ENCODE data around the gene WDR77.

WDR77 gene

GRCh38 chr1:111446967-111447892 is 1.8 kb downstream of the WDR77 start:
- Histone ChIP-seq H3F3A (ENCODE audit: insufficient read depth) (no peaks in the 10 kb centered on the region), H3K9me2 (replicated peaks; ENCODE audit: insufficient read depth, low read length) (no peaks in the 10 kb centered on the region), H3K79me2 (ENCODE audit: insufficient read depth, low read length) (peaks cover 70% of the 10 kb centered on the region), H4K20me1 (ENCODE audit: low read depth, low read length) (no peaks in the 10 kb centered on the region; the same call in 1 of the 2 replicates), H3K4me3 (ENCODE audit: insufficient read depth, low read length, poor library complexity, severe bottlenecking) (peak overlapping the region; percentile 98), H3K9ac (ENCODE audit: low read length) (peak overlapping the region; percentile 93), H2AFZ (ENCODE audit: low read depth, low read length, severe bottlenecking) (no peak overlapping the region), H3K27ac (ENCODE audit: low read depth, low read length) (no peak overlapping the region; the same call in 1 of the 2 replicates), H3K4me2 (ENCODE audit: low read depth, low read length, poor library complexity, severe bottlenecking) (peak overlapping the region; percentile 92), H3K9me3 (ENCODE audit: insufficient read depth, low read length) (no peaks in the 10 kb centered on the region), H3K36me3 (ENCODE audit: low read length) (peaks cover 19% of the 10 kb centered on the region; the same call in 1 of the 2 replicates), H3K27me3 (ENCODE audit: low read length) (no peaks in the 10 kb centered on the region)
- no peak for TF ChIP-seq CTCF (IDR thresholded peaks at IDR 0.05; ENCODE audit: insufficient read depth, low read length, poor library complexity, severe bottlenecking)
- TF ChIP-seq EZH2phosphoT487 (conservative IDR thresholded peaks at IDR 0.05; ENCODE audit: low read length): no peak

- no peaks in the 10 kb centered on the region for H3K9me3 ChIP-seq (ENCODE audit: insufficient read depth, low read length)
- peaks cover 20% of the 10 kb centered on the region; the same call in 1 of the 2 replicates for H3K36me3 ChIP-seq (ENCODE audit: low read length)
- no peak for TF ChIP-seq CTCF (IDR thresholded peaks at IDR 0.05; ENCODE audit: insufficient read depth, low read length, poor library complexity, severe bottlenecking)
- no peak for TF ChIP-seq EZH2phosphoT487 (conservative IDR thresholded peaks at IDR 0.05; ENCODE audit: low read length)
- H3K9ac ChIP-seq (ENCODE audit: low read length): no peak overlapping the region
- no peaks in the 10 kb centered on the region; the same call in 1 of the 2 replicates for H4K20me1 ChIP-seq (ENCODE audit: low read depth, low read length)
- H2AFZ ChIP-seq (ENCODE audit: low read depth, low read length, severe bottlenecking): no peak overlapping the region
- no peaks in the 10 kb centered on the region for H3K27me3 ChIP-seq (ENCODE audit: low read length)
- H3K4me2 ChIP-seq (ENCODE audit: low read depth, low read length, poor library complexity, severe bottlenecking): peak overlapping the region; percentile 92
- no peak overlapping the region for H3K27ac ChIP-seq (ENCODE audit: low read depth, low read length)
- no peaks in the 10 kb centered on the region for H3F3A ChIP-seq (ENCODE audit: insufficient read depth)
- no peaks in the 10 kb centered on the region for H3K9me2 ChIP-seq (replicated peaks; ENCODE audit: insufficient read depth, low read length)
- H3K4me3 ChIP-seq (ENCODE audit: insufficient read depth, low read length, poor library complexity, severe bottlenecking): no peak overlapping the region
- peaks cover 64% of the 10 kb centered on the region for H3K79me2 ChIP-seq (ENCODE audit: insufficient read depth, low read length)
Observed at GRCh38 chr1:111446546-111446945, 2.5 kb downstream of the WDR77 start.

DNA sequence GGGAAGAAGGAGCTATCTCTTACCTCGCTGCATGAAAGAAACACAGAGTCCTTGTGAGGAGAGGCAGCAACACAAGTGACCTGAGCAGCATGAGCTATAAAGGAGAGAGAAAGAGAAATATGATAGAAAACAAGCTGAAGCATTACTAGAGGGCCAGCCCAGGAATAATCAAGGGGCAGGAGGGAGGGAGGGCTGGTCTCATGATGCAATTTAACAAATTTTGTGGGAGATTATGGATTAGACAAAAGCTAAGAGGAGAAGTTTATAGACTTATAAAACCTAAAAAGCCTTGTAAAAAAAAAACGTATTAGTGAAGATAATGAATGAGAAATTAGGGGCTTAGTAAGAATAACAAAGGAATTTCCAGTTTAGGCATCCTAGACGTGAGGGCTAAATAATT is 5.0 kb downstream of the WDR77 start:
- Histone ChIP-seq H3K27ac (ENCODE audit: low read depth, low read length) (no peak overlapping the region), H3F3A (ENCODE audit: insufficient read depth) (no peaks in the 10 kb centered on the region), H3K9ac (ENCODE audit: low read length) (no peak overlapping the region), H3K9me2 (replicated peaks; ENCODE audit: insufficient read depth, low read length) (no peaks in the 10 kb centered on the region), H2AFZ (ENCODE audit: low read depth, low read length, severe bottlenecking) (no peak overlapping the region), H3K27me3 (ENCODE audit: low read length) (no peaks in the 10 kb centered on the region), H4K20me1 (ENCODE audit: low read depth, low read length) (no peaks in the 10 kb centered on the region; the same call in 1 of the 2 replicates), H3K9me3 (ENCODE audit: insufficient read depth, low read length) (no peaks in the 10 kb centered on the region), H3K36me3 (ENCODE audit: low read length) (peaks cover 26% of the 10 kb centered on the region), H3K4me2 (ENCODE audit: low read depth, low read length, poor library complexity, severe bottlenecking) (no peak overlapping the region), H3K79me2 (ENCODE audit: insufficient read depth, low read length) (peaks cover 46% of the 10 kb centered on the region), H3K4me3 (ENCODE audit: insufficient read depth, low read length, poor library complexity, severe bottlenecking) (no peak overlapping the region)
- TF ChIP-seq EZH2phosphoT487 (conservative IDR thresholded peaks at IDR 0.05; ENCODE audit: low read length): no peak
- no peak for TF ChIP-seq CTCF (IDR thresholded peaks at IDR 0.05; ENCODE audit: insufficient read depth, low read length, poor library complexity, severe bottlenecking)
